ENCODE data around the gene SGO2.
"Not testable (repeated sequence)": the region's sequence is repeated elsewhere in the genome, so short reads cannot be mapped to it uniquely, and the experiment has no call there.

The SGO2 gene

DNA sequence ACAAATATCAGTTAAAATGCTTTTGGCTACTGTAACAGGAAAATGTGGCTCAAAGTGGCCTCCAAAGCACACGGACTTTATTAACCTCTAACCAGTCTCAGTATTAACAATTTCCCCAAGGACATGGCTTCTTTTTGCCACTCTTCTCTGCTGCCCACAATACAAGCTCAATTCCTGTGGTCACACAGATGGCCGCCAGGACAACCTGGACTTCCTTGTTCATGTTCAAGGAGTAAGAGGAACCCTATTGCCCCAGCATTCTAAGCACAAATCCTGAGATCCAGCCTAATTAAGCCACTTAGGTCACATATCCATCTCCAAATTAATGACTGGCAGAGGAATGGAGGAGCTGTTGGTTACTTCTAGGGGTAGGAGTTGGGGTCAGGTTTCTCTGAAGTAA lies 98.0 kb downstream of the SGO2 start:
- no peak for DNase-seq

DNA sequence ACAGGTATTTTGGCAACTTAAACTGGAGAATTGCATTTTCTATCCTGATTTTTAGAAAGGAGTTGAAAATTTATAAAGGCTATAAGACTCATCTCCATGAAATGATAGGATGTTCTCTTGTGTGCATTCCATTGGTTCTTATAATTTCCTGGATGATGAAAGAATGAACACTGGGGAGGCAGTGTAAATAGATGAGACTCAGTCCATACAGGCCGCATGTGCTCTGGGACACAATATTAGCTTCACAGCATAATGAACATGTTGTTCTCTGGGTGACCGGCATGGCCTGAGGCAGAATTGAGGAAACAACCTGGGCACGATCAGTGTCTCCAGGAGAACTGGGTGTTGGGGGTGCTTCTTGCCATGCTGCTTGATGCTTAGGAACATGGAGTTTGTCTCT lies 98.7 kb downstream of the SGO2 start:
- DNase-seq, result no peak

DNA sequence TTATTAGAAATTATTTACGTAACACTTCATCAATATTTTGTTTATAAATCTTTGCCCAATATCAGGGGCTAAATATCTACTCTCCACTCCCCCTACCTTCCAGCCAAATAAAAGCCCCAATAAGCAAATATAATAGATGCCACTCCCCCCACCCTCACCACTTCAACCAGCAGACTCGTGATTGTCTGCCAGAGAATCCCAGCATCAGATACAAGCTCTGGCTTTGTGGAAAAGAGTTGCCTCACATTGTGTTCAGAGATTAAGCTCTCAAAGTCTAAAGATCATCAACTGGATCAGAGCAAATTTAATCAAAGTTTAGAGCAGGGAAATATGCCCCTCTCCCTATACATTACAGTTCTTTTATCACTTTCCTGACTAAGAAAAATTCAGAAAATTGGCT lies 99.3 kb downstream of the SGO2 start:
- no peak for DNase-seq

DNA sequence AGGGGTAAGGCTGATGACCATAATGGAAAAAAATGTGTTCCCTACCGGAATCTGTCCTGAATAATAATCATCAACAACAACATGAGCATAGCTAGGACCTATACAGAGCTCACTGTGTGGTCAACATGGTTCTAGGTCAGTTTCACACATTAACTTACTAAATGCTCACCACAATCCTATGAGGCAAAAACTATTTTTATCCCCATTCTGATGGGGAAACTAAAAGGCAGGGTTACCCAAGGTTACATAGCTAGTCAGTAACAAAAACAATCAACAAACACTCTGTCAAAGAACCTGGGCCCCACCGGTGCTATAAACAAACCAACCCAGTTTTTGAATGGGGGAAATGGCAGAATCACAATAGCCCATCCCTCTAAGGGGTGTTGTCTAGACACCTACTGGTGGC lies 100.0 kb downstream of the SGO2 start:
- DNase-seq, result no peak

DNA sequence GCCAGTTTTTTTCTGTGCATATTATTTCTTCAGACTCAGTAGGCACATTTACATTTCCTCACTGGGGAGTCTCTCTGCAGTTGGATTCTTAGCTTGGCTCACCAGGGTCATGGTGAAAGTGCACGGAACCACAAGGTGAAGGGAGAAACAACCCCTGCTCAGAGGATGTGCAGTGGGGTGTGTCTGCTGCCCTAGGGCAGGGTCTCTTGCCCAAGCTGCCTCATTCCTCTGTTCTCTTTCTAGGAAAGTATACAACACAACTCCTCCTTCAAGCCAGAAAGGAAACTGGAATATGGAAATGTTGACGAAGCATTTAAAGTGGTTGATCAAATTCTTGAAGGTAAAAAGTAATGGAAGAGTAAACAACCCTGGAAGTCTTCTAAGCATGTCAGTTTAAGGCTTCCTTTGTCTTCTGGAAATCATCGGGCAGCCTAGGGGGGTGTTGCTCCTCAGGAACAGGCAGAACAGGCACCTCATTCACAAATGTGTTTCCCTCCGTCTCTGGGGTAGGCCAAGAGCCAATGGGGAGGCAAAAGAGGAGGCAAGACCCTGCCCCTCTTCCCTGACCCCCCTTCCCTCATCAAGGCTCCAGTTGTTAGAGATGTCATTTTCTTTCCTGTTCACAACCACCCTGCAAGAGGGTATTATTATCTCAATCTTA lies 101.2 kb downstream of the SGO2 start:
- DNase-seq, result no peak

DNA sequence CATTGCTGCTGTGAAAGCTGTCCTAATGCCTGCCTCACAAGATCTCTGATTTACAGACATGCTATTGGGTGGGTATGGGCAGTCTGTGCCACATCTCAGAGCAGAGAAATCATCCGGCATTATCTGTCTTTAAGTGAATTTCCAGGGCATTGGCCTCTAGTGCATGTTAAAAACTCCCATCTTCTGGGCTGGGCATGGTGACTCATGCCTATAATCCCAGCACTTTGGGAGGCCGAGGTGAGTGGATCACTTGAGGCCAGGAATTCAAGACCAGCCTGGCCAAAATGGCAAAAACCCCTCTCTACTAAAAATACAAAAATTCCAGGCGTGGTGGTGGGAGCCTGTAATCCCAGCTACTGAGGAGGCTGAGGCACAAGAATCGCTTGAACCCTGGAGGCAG lies 102.5 kb downstream of the SGO2 start:
- DNase-seq, result not testable (repeated sequence)

DNA sequence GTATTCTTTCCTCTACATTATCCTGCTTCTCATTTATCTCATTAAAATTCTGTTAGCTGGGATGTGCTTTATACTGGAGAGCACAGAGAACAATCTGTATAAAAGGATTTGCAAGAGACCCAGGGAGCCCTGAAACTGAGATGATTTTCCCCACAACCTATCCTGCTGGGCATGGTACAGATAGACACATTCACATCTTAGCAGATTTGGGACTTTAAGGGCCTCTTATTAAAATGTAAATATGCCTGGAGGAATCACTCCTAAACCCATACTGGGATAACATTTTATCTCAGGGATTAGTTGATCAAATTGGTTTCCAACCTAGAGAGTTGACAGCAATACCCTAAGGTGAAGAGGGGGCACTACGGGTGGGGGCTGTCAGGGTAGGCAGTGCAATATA lies 105.3 kb downstream of the SGO2 start:
- no peak for DNase-seq

All from stimulated activated CD4-positive, alpha-beta T cell treated with anti-CD3 and anti-CD28 coated beads, Interleukin-12 subunit alpha, Interleukin-12 subunit beta, amount 100 ng/mL, for 4 hours (primary cell).